ENCODE results near the gene PAPOLA. TPM values are rescaled to one million over a fixed set of nuclear protein-coding genes. Genes with fewer than 3 reads are reported as not detected.

PAPOLA gene
- total RNA-seq, 2 experiments from 2014 or later = 162 to 181 TPM

Other genes with a start within 250 kb of the PAPOLA start
- not detected for gene BDKRB1, start 246.2 kb upstream of the PAPOLA start, total RNA-seq
- 10 to 100 TPM; 12.8 to 15.3 TPM for gene ATG2B, start 139.0 kb upstream of the PAPOLA start, total RNA-seq
- gene GSKIP, start 138.9 kb upstream of the PAPOLA start, total RNA-seq = 10 to 100 TPM; 17.8 to 20.4 TPM
- gene AK7, start 110.3 kb upstream of the PAPOLA start, total RNA-seq = 1 to 10 TPM; 1.9 to 2.0 TPM